Measurements from ENCODE around the gene PRKCD.
A peak's percentile ranks its signal among the peaks of the same experiment; 100 is the strongest.

Gene PRKCD

DNA sequence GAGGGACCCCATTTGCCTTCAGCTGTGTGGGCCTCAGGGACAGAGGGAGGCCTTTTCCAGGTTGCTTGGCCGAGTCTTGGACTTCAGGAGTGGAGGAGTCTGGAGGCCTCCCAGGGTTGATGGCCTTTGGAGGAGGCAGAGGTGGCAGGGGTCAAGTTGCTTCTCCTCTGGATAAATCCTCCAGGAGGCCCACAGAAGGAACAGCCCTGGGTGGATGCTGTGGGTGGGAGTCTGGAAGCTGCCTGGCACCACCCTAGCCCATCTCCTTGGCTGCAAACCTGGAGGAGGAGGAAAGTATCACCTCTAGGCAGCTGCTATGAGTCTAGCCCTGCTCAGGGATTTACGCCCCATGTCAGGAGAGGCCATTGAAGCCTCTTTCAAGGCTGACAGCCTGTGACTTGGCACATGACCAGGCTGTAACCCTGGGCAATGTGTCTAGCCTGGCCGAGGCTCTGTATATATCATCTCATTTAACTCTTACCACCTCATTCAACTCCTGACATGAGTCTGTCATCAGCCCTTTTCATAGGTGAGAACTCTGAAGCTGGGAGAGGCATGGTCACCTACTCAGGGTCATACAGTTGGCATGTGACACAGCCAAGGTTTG, 2.9 kb upstream of the PRKCD start:
- DNase-seq = no peak

GRCh38 chr3:53158765-53159155, 2.2 kb upstream of the PRKCD start:
- DNase-seq = no peak

DNA sequence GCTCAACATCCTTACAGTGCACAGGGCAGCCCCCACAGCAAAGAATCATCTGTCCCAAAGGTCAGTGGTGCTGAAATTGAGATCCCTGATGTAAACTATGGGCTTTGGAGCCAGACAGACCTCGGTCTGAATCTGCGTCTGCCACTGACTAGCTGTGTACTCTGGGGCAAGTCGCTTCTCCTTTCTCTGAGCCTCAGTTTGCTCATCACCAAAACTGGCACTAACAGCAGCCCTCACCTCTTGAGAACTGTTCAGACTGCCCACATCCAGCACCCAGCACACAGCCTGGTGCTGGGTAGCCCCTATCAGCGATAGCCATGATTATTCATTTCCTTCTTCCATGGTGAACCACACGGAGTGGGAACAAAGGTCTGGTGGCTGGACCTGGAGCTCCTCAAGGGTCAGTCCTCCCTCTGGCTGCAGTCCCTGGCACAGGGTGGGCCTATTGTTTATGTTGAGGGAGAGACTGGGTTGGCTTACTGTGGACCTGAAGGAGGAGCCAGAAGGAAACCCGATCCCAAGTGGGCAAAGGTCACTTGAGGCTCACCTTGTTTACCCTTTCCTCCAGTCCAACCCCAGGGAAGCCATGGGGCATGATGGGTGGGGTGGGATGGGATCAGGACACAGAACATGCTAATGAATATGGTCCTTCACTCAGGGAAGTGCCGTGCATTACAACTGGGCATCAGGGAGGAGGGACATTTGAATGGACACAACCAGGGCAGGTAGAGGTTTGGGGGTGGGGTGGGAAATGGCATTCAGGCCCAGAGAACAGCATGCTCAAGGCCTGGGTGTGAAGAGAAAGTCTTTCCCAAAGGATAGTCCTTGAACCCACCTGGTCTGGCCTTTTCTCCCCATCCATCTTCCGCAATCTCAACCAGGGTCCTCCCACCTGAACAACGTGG, 1.6 kb upstream of the PRKCD start:
- no peak for DNase-seq

GRCh38 chr3:53160061-53160659, 849 bp upstream of the PRKCD start:
- no peak for DNase-seq

DNA sequence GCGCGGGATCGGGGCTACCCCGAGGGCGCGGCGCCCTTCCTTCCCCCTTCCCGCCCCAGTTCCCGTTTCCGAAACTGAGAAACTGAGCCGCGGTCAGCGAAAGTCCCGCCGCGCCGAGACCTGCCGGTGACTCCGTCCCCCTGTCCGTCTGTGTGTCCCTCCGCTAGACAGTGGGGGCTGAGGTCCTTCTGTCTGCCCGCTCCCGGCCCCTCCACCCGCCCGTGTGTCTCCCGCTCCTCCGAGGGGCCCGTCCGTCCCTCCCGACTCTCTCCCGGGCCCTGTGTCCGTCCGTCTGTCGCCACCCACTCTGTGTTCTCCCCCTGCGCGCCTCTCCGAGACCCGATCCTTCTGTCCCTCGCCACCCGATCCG, 426 bp downstream of the PRKCD start:
- DNase-seq = no peak

DNA sequence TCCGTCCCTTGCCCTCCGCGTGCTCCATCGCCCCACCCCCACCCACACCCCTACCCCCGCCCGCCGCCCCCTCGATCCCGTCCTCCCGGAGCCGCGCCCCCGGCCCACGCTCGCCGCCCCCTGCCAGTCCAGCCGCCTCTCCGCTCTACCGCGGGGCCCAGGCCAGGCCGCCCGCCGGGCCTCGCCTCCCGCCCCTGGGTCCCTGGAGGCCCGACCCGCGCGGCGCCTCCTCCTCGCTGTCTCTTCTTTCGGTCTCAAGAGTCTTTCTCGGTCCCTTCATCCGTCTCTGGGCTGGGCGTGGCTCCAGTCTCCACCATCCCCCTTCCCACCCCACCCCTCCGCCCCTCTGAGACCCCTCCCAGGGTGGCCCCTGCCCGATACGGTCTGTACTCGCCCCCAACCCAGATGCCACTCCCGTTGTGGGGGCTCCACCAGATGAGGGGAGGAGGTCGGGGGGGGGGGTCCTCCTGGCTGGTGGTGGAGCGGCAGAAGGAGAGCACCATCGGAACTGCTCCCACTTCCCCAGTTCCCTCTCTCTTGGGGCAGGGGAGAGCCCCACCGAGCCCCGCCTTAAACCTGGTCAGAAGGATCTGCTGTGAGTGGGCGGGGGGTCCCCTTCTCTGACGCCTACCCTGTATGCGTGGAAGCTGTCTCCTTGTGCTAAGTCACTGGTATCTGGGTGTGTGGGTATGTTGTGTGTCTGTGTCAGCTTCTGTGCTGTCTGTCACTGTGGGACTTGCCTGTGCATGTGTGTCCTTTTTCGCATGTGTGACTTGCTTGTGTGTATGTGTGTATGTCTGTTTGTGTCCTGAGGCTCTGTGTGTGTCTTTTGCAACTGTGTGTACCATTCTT, 1.0 kb downstream of the PRKCD start:
- DNase-seq = peak; percentile 8

DNA sequence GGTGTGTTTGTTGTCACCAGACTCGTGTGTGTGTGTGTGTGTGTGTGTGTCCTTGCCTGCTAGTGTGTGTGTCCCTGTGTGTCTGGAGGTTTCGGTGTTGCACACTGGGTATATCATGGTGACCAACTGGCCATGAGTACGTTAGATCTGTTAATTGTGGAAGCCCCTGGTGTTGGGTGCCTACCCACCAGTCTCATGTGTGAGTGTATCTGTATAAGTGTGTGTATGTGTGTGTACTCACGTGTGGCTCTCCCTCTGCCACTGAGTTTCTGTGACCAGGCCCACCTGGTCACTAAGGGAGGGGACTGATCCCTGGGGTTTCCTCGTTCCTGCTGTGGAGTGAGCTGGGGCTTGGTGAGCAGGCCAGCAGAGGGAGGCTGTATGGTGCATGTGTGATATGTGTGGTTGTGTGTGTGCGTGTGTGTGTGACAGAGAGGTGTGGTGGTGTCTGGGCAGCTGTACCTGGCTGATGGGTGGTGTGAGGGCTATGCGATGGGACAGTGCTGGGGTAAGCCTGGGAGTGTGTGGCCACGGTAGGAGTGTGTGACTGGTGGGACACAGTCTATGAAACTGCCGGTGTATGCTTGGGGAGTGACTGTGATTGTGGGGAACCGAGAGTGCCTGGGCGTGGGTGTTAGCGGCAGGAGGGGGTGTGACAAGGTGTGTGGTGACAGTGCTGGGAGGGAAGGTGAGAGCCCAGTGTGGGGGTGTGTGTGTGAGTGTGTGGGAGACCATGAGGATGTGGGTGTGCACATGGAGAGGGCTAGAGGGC, 1.8 kb downstream of the PRKCD start:
- no peak for DNase-seq

DNA sequence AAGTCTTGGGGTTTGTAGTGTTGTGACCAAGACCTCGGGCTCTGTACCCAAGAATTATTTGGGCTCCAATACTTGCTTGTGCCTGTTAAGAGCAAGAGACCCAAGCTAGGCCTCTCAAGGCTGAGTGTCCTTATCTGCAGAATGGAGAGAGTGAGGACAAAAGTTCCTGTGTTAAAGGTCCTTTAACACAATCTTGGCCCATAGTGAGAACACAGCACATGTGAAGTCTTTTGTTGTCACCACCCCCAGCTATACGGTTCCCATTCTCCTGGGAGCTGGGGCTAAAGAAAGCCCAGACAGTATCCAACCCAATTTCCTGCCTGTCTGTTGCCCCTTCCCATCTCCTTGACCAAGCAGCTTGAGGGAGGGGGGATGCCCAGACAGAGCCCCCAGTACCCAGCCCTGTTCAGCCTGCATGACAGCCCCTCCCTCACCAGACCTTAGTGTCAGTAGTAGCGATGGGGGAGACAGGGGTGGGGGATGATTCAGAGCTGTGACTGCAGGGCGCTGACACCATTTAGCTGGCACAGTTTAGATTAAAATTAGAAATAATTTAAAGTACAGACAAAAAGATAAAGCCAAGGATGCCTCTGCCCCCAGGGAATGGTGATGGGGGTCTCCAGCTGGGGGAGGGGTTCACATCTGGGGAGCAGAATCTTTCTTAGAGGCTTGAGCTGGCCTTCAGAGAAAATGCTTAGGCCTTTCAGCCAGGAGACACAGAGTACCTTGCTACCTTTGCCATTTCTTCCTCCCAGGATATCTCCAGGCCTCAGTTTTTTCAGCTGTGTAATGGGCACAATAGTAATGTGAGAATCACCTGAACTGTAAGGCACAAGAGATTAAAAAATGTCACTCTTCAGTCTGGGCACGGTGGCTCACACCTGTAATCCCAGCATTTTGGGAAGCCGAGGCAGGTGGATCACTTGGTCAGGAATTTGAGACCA, 2.7 kb downstream of the PRKCD start:
- no peak for DNase-seq

DNA sequence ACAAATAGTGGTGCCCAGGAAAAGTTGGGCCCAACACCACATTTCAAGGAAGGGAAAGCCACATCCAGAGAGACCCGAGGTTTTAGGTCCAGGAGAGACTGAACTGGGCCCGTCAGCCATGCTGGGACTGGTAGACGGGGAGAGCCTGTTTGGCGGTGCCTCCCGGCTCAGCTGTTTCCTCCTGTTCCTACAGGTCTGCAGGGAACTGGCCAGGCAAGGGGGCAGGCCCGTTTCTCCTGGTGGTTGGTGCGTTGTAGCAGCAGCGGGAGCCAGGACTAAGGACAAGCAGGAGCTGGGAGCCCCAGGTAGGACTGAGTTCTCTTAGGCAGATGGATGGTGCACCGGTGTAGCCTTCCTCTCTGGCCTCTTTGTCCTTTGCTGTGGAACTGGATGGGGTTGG, 3.9 kb downstream of the PRKCD start:
- DNase-seq = no peak

- DNase-seq = no peak
Measured at GRCh38 chr3:53166206-53166605, 5.2 kb downstream of the PRKCD start.

GRCh38 chr3:53166781-53167291, 5.8 kb downstream of the PRKCD start:
- no peak for DNase-seq

- no peak for DNase-seq
Measured at GRCh38 chr3:53167418-53168174, 6.6 kb downstream of the PRKCD start.

DNA sequence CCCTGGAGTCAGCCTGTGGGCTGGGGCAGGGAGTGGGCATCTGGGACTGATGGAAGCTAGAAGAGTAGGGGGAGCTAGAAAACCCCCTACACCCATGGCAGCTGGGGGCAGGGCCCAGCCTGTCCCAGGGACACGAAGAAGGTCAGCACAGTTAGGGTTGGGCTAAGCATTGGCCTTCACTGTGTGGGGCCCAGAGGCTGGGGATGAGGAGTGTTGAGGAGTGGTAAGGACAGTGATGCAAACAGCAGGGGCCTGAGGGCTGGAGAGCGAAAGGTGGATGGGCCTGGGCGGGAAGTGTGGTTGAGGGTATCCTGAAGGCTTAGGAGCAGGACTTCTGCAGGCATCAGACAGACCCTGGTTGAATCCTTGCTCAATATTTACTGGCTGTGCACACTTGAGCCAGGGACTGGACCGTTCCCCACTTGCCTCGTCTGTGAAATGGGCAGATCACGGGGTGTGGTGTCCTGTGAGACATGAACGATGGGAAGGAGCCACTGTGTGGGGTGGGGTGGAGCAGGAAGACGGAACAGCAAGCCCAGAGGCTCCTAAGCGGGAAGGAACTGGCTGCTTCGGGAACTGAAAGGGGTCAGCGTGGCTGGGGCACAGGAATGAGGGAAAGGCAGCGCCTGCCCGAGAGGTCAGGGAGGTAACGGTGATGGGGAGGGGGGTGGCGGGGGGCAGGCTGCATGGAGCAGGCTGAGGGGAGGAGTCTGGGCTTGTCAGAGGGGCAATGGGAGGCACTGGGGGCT, 7.3 kb downstream of the PRKCD start:
- no peak for DNase-seq

DNA sequence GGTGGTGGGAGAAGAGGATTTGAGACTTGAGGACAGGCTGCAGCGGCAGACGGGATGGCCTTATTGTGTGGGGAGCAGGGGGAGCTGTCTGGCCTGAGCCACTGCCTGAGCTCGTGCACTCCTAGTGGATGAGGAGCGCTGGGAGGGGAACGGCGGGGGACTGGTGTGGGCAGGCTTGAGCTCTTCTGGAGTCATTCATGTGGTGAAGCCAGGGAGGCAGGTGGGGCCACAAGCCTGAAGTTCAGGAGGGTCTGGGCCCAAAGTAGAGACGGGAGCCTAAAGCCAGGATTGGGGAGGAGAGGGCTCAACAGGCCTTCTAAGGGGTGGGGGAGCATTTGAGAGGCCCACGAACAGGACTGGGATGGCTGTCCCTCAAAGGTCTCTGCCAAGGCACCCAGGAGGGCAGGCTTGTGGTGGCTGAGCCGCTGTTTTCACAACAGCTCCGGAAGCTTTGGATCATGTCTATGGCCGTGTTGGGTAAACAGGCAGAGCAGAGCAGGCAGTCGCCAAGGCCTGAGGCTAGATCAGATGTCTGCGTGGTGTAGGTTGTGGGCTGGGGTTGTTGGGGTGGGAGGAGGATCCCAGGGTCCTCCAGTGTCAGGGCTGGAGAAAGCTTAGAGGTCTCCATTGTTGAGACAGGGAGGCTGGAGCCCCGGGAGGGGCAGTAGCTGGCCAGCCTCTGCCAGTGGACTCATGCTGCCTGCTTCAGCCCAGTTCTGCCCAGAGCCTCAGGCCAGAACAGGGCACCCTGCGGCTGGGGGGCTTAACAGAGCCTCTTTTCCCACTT, 8.2 kb downstream of the PRKCD start:
- no peak for DNase-seq

DNA sequence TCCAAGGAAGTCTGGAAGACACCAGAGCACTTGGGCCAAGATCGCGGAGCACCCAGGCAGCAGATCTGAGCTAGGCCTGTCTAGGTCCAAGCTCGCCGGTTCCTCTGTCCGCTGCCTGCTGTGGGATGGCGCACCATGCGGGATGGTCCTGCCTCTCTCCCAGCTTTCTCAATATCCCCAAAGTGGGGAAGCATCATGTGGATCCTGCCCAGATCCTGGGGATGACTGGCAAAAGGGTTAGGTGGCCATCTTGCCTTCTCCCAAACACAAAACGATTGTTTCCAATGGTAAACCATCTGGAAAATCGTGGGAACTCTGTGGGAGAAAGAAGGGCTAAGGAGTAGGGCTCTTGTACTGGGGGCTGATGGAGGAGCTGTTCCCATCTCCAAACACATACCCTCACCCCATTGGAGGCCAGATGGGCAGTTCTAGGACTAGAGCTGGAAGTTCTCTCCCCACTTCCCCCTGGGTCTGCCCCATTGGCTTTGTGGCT, 8.9 kb downstream of the PRKCD start:
- DNase-seq = no peak

GRCh38 chr3:53170325-53171063, 9.5 kb downstream of the PRKCD start:
- DNase-seq = no peak

DNA sequence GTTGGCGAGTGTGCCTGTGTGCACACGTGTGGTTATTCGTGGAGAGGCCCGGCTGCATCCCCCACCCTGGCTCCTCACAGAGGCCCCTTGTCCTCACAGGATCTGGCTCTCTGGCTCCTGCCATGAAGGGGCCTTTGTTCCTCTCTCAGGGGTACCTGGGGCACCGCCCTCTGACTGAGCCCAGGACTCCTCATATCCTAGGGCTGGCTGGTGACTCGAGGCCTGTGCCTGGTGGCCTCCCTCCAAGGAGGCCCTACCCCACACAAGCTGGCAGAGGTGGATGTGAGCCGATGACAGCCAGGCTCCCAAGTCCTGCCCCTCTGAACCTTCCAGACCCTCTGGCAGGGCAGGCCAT, 10.0 kb downstream of the PRKCD start:
- no peak for DNase-seq

All from effector CD8-positive, alpha-beta T cell (primary cell).